CD4-positive, alpha-beta T cell treated with Interleukin-17A for 1 hour (primary cell): ENCODE measurements around the gene TNFAIP8.

Experiments used
- DNase-seq: peaks from one replicate; pipeline ENCODE4 v3.0.0-alpha.2; 2020

TNFAIP8 gene

GRCh38 chr5:119355685-119356611 is at the start of gene TNFAIP8:
TSS of gene TNFAIP8 (plus strand) at chr5:119356019. CDS start at chr5:119356091, 72 bp downstream.
- DNase-seq = peak; percentile 55

GRCh38 chr5:119307170-119307569 is 48.6 kb upstream of the TNFAIP8 start:
- DNase-seq = no peak

GRCh38 chr5:119309326-119309725 is 46.5 kb upstream of the TNFAIP8 start:
- no peak for DNase-seq

GRCh38 chr5:119311688-119312087 is 44.1 kb upstream of the TNFAIP8 start:
- no peak for DNase-seq

- no peak for DNase-seq
Measured at GRCh38 chr5:119312403-119312802, 43.4 kb upstream of the TNFAIP8 start.

- no peak for DNase-seq
Measured at GRCh38 chr5:119313197-119313596, 42.6 kb upstream of the TNFAIP8 start.

GRCh38 chr5:119313658-119314605 is 41.9 kb upstream of the TNFAIP8 start:
- DNase-seq = no peak

- DNase-seq = peak; percentile 81
Measured at GRCh38 chr5:119315516-119315949, 40.3 kb upstream of the TNFAIP8 start.

GRCh38 chr5:119316086-119316485 is 39.7 kb upstream of the TNFAIP8 start:
- no peak for DNase-seq

- no peak for DNase-seq
Measured at GRCh38 chr5:119316906-119317305, 38.9 kb upstream of the TNFAIP8 start.

- peak; percentile 64 for DNase-seq
Measured at GRCh38 chr5:119318256-119318894, 37.4 kb upstream of the TNFAIP8 start.

- DNase-seq = no peak
Measured at GRCh38 chr5:119319401-119319800, 36.4 kb upstream of the TNFAIP8 start.

GRCh38 chr5:119319890-119320289 is 35.9 kb upstream of the TNFAIP8 start:
- DNase-seq = no peak

GRCh38 chr5:119321569-119322311 is 34.1 kb upstream of the TNFAIP8 start:
- no peak for DNase-seq

- DNase-seq = no peak
Measured at GRCh38 chr5:119322312-119322947, 33.4 kb upstream of the TNFAIP8 start.

- DNase-seq = no peak
Measured at GRCh38 chr5:119322948-119323537, 32.8 kb upstream of the TNFAIP8 start.

GRCh38 chr5:119323601-119324000 is 32.2 kb upstream of the TNFAIP8 start:
- DNase-seq = no peak

- DNase-seq = no peak
Measured at GRCh38 chr5:119324842-119325241, 31.0 kb upstream of the TNFAIP8 start.

GRCh38 chr5:119327018-119327417 is 28.8 kb upstream of the TNFAIP8 start:
- DNase-seq = no peak

GRCh38 chr5:119328753-119329602 is 26.8 kb upstream of the TNFAIP8 start:
- peak; percentile 75 for DNase-seq
